CD4-positive, alpha-beta memory T cell (primary cell): ENCODE measurements around the gene RNF168. TPM values are rescaled to one million over a fixed set of nuclear protein-coding genes. Genes with fewer than 3 reads are reported as not detected.
"Not testable (repeated sequence)": the region's sequence is repeated elsewhere in the genome, so short reads cannot be mapped to it uniquely, and the experiment has no call there.

ENCODE experiments used
- CTCF ChIA-PET: fragments of 350-600 bp; sonication (Branson Sonifier 250); formaldehyde crosslinking; loops from one replicate; lab custom pipeline; 2021; ENCODE audit warnings: inconsistent platforms; ENCODE audit not compliant: partially characterized antibody; lab: Charles Lee
- POLR2A ChIA-PET: fragments of 350-600 bp; sonication (Branson Sonifier 250); formaldehyde crosslinking; loops from one replicate; lab custom pipeline; 2021; ENCODE audit not compliant: partially characterized antibody; lab: Charles Lee
- DNase-seq, 5 donors: peaks; one replicate each; pipeline versions ENCODE4 v3.0.0 to v3.0.0-alpha.2; 2020 to 2022; ENCODE audit warnings: mixed read lengths in 1 of 5
- H3K27ac ChIP-seq: one replicate; pipeline ENCODE4 v1.7.0; 2013; ENCODE audit warnings: low read depth, low read length
- H3K27me3 ChIP-seq: 2 replicates; pipeline ENCODE4 v1.7.0; 2013; ENCODE audit warnings: mild to moderate bottlenecking, low read length, moderate library complexity; ENCODE audit not compliant: insufficient read depth
- H3K36me3 ChIP-seq: 2 replicates; pipeline ENCODE4 v1.7.0; 2013; ENCODE audit warnings: mild to moderate bottlenecking, low read length, moderate library complexity; ENCODE audit not compliant: insufficient read depth
- H3K4me1 ChIP-seq: 2 replicates; pipeline ENCODE4 v1.7.0; 2013; ENCODE audit warnings: mild to moderate bottlenecking, low read length, moderate library complexity; ENCODE audit not compliant: insufficient read depth
- H3K4me3 ChIP-seq, 2 donors: one replicate each; pipeline ENCODE4 v1.7.0; 2013; ENCODE audit warnings: low read length in 2 of 2, mild to moderate bottlenecking in 1 of 2
- H3K9me3 ChIP-seq, 2 donors: one replicate each; pipeline ENCODE4 v1.7.0; 2013; ENCODE audit warnings: low read length in 2 of 2, control low read depth in 1 of 2; ENCODE audit not compliant: control insufficient read depth in 1 of 2
- H3K27ac Mint-ChIP-seq, 7 donors: one replicate each; pipeline ENCODE4 v1.8.0; 2020 to 2021; ENCODE audit warnings: mixed read lengths in 7 of 7, mild to moderate bottlenecking in 6 of 7, inconsistent platforms in 3 of 7, moderate library complexity in 3 of 7
- H3K27me3 Mint-ChIP-seq, 2 donors: one replicate each; pipeline ENCODE4 v1.8.0; 2020 to 2021; ENCODE audit warnings: mixed read lengths in 2 of 2
- H3K36me3 Mint-ChIP-seq, 2 donors: one replicate each; pipeline ENCODE4 v1.8.0; 2020 to 2021; ENCODE audit warnings: mixed read lengths in 2 of 2, inconsistent platforms in 1 of 2, mild to moderate bottlenecking in 1 of 2
- H3K4me1 Mint-ChIP-seq, 4 donors: one replicate each; pipeline ENCODE4 v1.8.0; 2020 to 2021; ENCODE audit warnings: mixed read lengths in 4 of 4, mild to moderate bottlenecking in 1 of 4
- H3K4me3 Mint-ChIP-seq, 8 donors: one replicate each; pipeline ENCODE4 v1.8.0; 2020 to 2021; ENCODE audit warnings: mixed read lengths in 8 of 8, mild to moderate bottlenecking in 7 of 8, moderate library complexity in 6 of 8, inconsistent platforms in 3 of 8
- H3K9me3 Mint-ChIP-seq, 8 donors: one replicate each; pipeline ENCODE4 v1.8.0; 2020 to 2021; ENCODE audit warnings: mixed read lengths in 8 of 8, mild to moderate bottlenecking in 5 of 8, inconsistent platforms in 3 of 8, moderate library complexity in 1 of 8
- intact Hi-C: fragments of 100-400 bp; cut with micrococcal nuclease; formaldehyde crosslinking; loops from one replicate; pipeline ENCODE4 v1.15.1; 2023
- polyA plus RNA-seq, 2 donors: library from polyadenylated mRNA; unstranded; fragments of 300-500 nt; fragmentation: Illumina TruSeq; gene quantifications; one replicate each; pipeline ENCODE4 v1.2.3, GENCODE V29; 2021
- total RNA-seq, 2 experiments: library from RNA; stranded (reverse); gene quantifications; one replicate each; pipeline ENCODE4 v1.2.3, GENCODE V29; 2021

RNF168 gene
- total and polyA plus RNA-seq, 4 experiments from 2014 or later = 6.0 to 76.4 (median 44.3) TPM

DNA sequence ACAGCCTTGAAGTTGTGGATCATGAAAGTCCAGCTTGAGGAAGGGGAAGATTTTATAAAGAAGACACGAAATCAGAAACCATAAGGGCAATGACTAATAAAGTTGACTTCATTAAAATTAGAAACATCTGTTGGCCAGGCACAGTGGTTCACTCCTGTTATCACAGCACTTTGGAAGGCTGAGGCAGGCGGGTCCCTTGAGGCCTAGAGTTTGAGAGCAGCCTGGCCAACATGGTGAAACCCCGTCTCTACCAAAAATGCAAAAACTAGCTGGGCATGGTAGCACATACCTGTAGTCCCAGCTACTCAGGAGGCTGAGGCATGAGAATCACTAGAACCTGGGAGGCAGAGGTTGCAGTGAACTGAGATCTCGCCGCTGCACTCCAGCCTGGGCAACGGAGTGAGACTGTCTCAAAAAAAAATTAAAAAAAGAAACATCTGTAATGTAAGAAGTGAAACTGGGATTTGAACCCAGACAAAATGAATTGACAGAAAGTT is 63.5 kb downstream of the RNF168 start:
- Histone ChIP-seq H3K9me3 (no peaks in the 10 kb centered on the region), H3K27me3 (no peaks in the 10 kb centered on the region), H3K27ac (no peak overlapping the region), H3K4me3 (no peak overlapping the region), H3K4me1 (no peaks in the 10 kb centered on the region), H3K36me3 (no peaks in the 10 kb centered on the region)
- Mint-ChIP-seq H3K27me3 (no peaks in the 10 kb centered on the region), H3K36me3 (no peaks in the 10 kb centered on the region), H3K9me3 (peaks cover 0 to 2% (median 0%) of the 10 kb centered on the region in 8 donors), H3K27ac (peak overlapping the region in 2 of 7 donors; percentile 8 to 25), H3K4me3 (no peak overlapping the region), H3K4me1 (peaks cover 0 to 2% (median under 1%) of the 10 kb centered on the region in 4 donors)
- intact Hi-C loops = no loop called here
- no peak for DNase-seq
- ChIA-PET CTCF (no interaction called here), POLR2A (interaction anchor here (1.2 kb wide), 1 partner anchor 8 kb away, joined by 4 read pairs; the partner anchor contains the start of gene UBXN7)

GRCh38 chr3:196432137-196432879 is 71.3 kb downstream of the RNF168 start, which contains the start of gene UBXN7:
TSS of gene UBXN7 (minus strand) at chr3:196432427. CDS start at chr3:196432399, 28 bp downstream.
- Histone ChIP-seq H3K36me3 (no peaks in the 10 kb centered on the region), H3K27me3 (no peaks in the 10 kb centered on the region), H3K9me3 (no peaks in the 10 kb centered on the region), H3K27ac (peak within 1 kb of the TSS; percentile 81), H3K4me1 (peaks cover 22% of the 10 kb centered on the region), H3K4me3 (peak within 1 kb of the TSS; percentile 64 to 95)
- intact Hi-C loops = loop anchor here (1.0 to 5.0 kb wide), 6 partner anchors 40 to 307 kb away; partner anchors contain the start of genes CEP19, DYNLT2B, FBXO45 and PAK2
- peaks cover 0 to 17% of the 10 kb centered on the region in 2 donors for H3K36me3 Mint-ChIP-seq
- no peaks in the 10 kb centered on the region for H3K27me3 Mint-ChIP-seq
- H3K9me3 Mint-ChIP-seq = peaks cover 0 to 2% (median 0%) of the 10 kb centered on the region in 8 donors
- H3K27ac Mint-ChIP-seq = peak within 1 kb of the TSS; percentile 80 to 97 (median 96)
- H3K4me3 Mint-ChIP-seq = peak within 1 kb of the TSS; percentile 70 to 97 (median 85)
- ChIA-PET CTCF (interaction anchor here (0.6 to 1.0 kb wide), 2 partner anchors 25 to 36 kb away, joined by 3 to 4 read pairs; no protein-coding TSS in a partner anchor), POLR2A (interaction anchor here (0.7 to 1.8 kb wide), 14 partner anchors 8 to 537 kb away, joined by 3 to 19 read pairs (median 4); partner anchors contain the start of genes DYNLT2B, FBXO45, RNF168 and WDR53)
- H3K4me1 Mint-ChIP-seq = peaks cover 8 to 35% (median 15%) of the 10 kb centered on the region in 4 donors
- DNase-seq = peak; percentile 92 to 96 (median 95)

DNA sequence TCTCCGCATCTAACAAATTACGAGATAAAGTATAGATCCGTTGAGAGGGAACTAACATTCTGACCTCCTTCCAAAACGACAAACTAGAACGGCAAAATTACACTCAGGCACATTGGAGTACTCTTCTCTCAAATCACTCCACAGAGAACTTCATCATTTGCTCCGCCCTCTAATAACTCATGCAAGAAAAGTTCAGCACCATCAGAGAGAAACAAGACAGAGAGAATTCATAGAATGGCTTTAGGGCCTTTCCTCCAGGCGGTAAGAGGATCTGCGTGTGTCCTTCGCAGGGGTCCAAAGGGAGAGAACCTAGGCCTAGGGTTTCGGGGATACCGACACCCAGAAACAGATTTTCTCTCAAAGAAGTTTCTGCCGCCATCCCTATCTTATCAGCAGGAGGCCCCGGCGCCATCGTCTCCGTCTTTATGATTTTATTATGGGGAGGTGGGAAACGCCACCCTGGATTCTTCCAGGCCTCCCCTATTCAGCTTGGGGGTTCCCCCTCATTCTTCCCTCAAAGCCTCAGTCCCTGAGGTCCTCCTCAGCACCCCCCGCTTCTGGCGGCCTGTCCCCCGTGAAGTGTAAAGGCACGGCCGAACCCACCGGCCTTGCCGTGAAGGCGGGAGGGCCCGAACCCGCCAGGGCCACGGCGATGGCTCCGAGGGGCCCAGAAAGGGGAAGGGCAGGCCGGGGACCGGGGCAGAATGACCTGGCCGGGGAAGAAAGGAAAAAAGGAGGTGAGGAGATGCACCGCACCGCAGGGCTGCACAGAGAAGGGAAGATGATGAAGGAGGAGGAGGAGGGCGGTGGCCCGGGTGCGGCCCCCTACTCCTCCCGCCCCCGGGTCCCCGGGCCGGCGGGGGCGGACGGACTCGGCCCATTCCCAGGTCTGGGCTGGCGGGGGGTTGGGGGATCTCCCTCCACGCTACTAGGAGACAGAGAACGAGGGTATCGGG is 72.1 kb downstream of the RNF168 start:
- peaks cover 22% of the 10 kb centered on the region for H3K4me1 ChIP-seq
- DNase-seq = peak; percentile 23 to 44 (median 26)
- ChIA-PET POLR2A (interaction anchor here (0.7 to 1.8 kb wide), 10 partner anchors 9 to 536 kb away, joined by 3 to 19 read pairs (median 4); partner anchors contain the start of genes DYNLT2B, FBXO45, RNF168 and WDR53), CTCF (interaction anchor here (1.0 kb wide), 1 partner anchor 37 kb away, joined by 3 read pairs; no protein-coding TSS in a partner anchor)
- peaks cover 3% of the 10 kb centered on the region for H3K36me3 ChIP-seq
- no peaks in the 10 kb centered on the region for H3K9me3 ChIP-seq
- intact Hi-C loops = loop anchor here (1.0 to 5.0 kb wide), 7 partner anchors 41 to 511 kb away; partner anchors contain the start of genes CEP19, DYNLT2B, FBXO45 and NCBP2
- Mint-ChIP-seq H3K27me3 (no peaks in the 10 kb centered on the region), H3K9me3 (peaks cover 0 to 2% (median 0%) of the 10 kb centered on the region in 8 donors), H3K36me3 (peaks cover 5 to 22% of the 10 kb centered on the region in 2 donors), H3K27ac (peak overlapping the region; percentile 80 to 97 (median 96)), H3K4me3 (peak overlapping the region; percentile 70 to 97 (median 85)), H3K4me1 (peaks cover 11 to 42% (median 16%) of the 10 kb centered on the region in 4 donors)
- peak overlapping the region; percentile 64 to 85 for H3K4me3 ChIP-seq
- H3K27me3 ChIP-seq = no peaks in the 10 kb centered on the region
- peak overlapping the region; percentile 81 for H3K27ac ChIP-seq

DNA sequence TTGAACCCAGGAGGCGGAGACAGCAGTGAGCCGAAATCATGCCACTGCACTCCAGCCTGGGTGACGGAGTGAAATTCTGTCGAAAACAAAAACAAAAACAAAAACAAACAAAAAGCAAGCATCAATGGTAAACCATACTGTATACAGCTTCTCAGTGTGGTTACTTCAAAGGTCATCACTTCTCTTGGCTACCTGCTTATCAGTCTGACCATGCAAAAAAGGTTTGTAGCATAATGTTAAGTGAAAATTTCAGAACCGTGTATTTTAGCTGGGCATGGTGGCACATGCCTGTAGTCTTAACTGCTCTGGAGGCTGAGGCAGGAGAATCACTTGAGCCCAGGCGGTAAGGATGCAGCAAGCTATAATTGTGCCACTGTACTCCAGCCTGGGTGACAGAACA is 75.5 kb downstream of the RNF168 start:
- H3K36me3 Mint-ChIP-seq = peaks cover 5 to 31% of the 10 kb centered on the region in 2 donors
- no peak overlapping the region for H3K4me3 ChIP-seq
- H3K4me1 ChIP-seq = peaks cover 21% of the 10 kb centered on the region
- ChIA-PET POLR2A (no interaction called here), CTCF (interaction anchor here (1.0 kb wide), 1 partner anchor 283 kb away, joined by 3 read pairs; no protein-coding TSS in a partner anchor)
- H3K27ac ChIP-seq = no peak overlapping the region
- no peak overlapping the region for H3K27ac Mint-ChIP-seq
- no peaks in the 10 kb centered on the region for H3K27me3 Mint-ChIP-seq
- intact Hi-C loops = no loop called here
- peaks cover 3% of the 10 kb centered on the region for H3K36me3 ChIP-seq
- H3K4me1 Mint-ChIP-seq = peaks cover 20 to 64% (median 30%) of the 10 kb centered on the region in 4 donors
- no peaks in the 10 kb centered on the region for H3K27me3 ChIP-seq
- no peak overlapping the region for H3K4me3 Mint-ChIP-seq
- no peaks in the 10 kb centered on the region for H3K9me3 ChIP-seq
- no peaks in the 10 kb centered on the region for H3K9me3 Mint-ChIP-seq
- no peak for DNase-seq

DNA sequence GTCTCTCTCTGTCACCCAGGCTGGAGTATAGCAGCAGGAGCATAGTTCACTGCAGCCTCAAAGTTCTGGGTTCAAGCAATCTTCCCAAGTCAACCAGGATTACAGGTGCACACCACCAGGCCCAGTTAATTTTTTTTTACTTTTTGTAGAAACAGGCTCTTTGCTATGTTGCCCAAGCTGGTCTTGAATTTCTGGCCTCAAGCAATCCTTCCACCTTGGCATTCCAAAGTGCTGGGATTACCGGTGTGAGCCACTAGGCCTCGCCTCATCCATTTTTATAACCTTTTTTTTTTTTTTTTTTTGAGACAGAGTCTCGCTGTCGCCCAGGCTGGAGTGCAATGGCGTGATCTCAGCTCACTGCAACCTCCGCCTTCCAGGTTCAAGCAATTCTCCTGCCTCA is 79.1 kb downstream of the RNF168 start:
- DNase-seq, intact Hi-C loops, CTCF ChIA-PET, H3K4me3 ChIP-seq, H3K36me3 ChIP-seq, H3K9me3 ChIP-seq, H3K27me3 Mint-ChIP-seq, H3K27me3 ChIP-seq, H3K27ac ChIP-seq, H3K9me3 Mint-ChIP-seq, H3K4me3 Mint-ChIP-seq, POLR2A ChIA-PET: not testable (repeated sequence)
- Mint-ChIP-seq H3K27ac (peak overlapping the region in 1 of 7 donors; percentile 22), H3K4me1 (peaks cover 28 to 73% (median 38%) of the 10 kb centered on the region in 4 donors), H3K36me3 (peaks cover 5 to 20% of the 10 kb centered on the region in 2 donors)
- peaks cover 11% of the 10 kb centered on the region for H3K4me1 ChIP-seq

GRCh38 chr3:196423044-196423781 is 80.4 kb downstream of the RNF168 start:
- Histone ChIP-seq H3K36me3 (peaks cover 3% of the 10 kb centered on the region), H3K27me3 (no peaks in the 10 kb centered on the region), H3K9me3 (no peaks in the 10 kb centered on the region), H3K4me1 (peaks cover 10% of the 10 kb centered on the region), H3K27ac (no peak overlapping the region), H3K4me3 (no peak overlapping the region)
- Mint-ChIP-seq H3K27ac (peak overlapping the region in 2 of 7 donors; percentile 27 to 42), H3K9me3 (no peaks in the 10 kb centered on the region), H3K36me3 (peaks cover 5 to 23% of the 10 kb centered on the region in 2 donors), H3K4me1 (peaks cover 36 to 81% (median 47%) of the 10 kb centered on the region in 4 donors), H3K27me3 (no peaks in the 10 kb centered on the region), H3K4me3 (no peak overlapping the region)
- no peak for DNase-seq
- ChIA-PET CTCF (no interaction called here), POLR2A (no interaction called here)
- intact Hi-C loops = no loop called here
